HG03354 (cell line): ENCODE data around the gene COL6A3.
"Not testable (repeated sequence)": the region's sequence is repeated elsewhere in the genome, so short reads cannot be mapped to it uniquely, and the experiment has no call there.

Source experiments
- ATAC-seq: cut with Tn5 transposase; IDR thresholded peaks from one replicate; pipeline ENCODE4 v1.9.1; 2021; ENCODE audit warnings: mild to moderate bottlenecking; ENCODE audit not compliant: unreplicated experiment, poor library complexity, severe bottlenecking

COL6A3 gene

GRCh38 chr2:237389831-237390230 is 24.1 kb downstream of the COL6A3 start:
- ATAC-seq = no peak

- ATAC-seq = no peak
These were observed 25.9 kb downstream of the COL6A3 start for GRCh38 chr2:237388036-237388435.

- ATAC-seq = no peak
These were observed 29.3 kb downstream of the COL6A3 start for GRCh38 chr2:237384672-237385020.

- ATAC-seq = no peak
These were observed 29.8 kb downstream of the COL6A3 start for GRCh38 chr2:237383991-237384671.

GRCh38 chr2:237380768-237381167 is 33.2 kb downstream of the COL6A3 start:
- ATAC-seq = no peak

GRCh38 chr2:237379636-237380035 is 34.3 kb downstream of the COL6A3 start:
- ATAC-seq = no peak

- ATAC-seq = no peak
These were observed 35.3 kb downstream of the COL6A3 start for GRCh38 chr2:237378650-237379049.

GRCh38 chr2:237374284-237375060 is 39.5 kb downstream of the COL6A3 start:
- no peak for ATAC-seq

- no peak for ATAC-seq
These were observed 42.1 kb downstream of the COL6A3 start for GRCh38 chr2:237371856-237372255.

GRCh38 chr2:237365671-237366070 is 48.3 kb downstream of the COL6A3 start:
- ATAC-seq = no peak

- no peak for ATAC-seq
These were observed 49.3 kb downstream of the COL6A3 start for GRCh38 chr2:237364655-237365054.

- no peak for ATAC-seq
These were observed 52.6 kb downstream of the COL6A3 start for GRCh38 chr2:237361194-237362004.

GRCh38 chr2:237359894-237360780 is 53.8 kb downstream of the COL6A3 start:
- ATAC-seq = no peak

GRCh38 chr2:237359518-237359840 is 54.5 kb downstream of the COL6A3 start:
- no peak for ATAC-seq

GRCh38 chr2:237358721-237359517 is 55.0 kb downstream of the COL6A3 start:
- no peak for ATAC-seq

GRCh38 chr2:237355701-237356100 is 58.3 kb downstream of the COL6A3 start:
- ATAC-seq = no peak

GRCh38 chr2:237354892-237355291 is 59.1 kb downstream of the COL6A3 start:
- ATAC-seq = no peak

- ATAC-seq = not testable (repeated sequence)
These were observed 59.8 kb downstream of the COL6A3 start for GRCh38 chr2:237354172-237354571.

GRCh38 chr2:237353215-237353614 is 60.7 kb downstream of the COL6A3 start:
- ATAC-seq = no peak
